Prostate gland (tissue), 2 donors: ENCODE results near the gene MTSS2.

Source experiments
- CTCF ChIP-seq, 4 experiments: fragments of 200-600 bp in 2 of 4; fragments of 450-650 bp in 2 of 4; sonication (generic) in 2 of 4; IDR thresholded peaks; 1 replicate in 3 of 4; 2 replicates in 1 of 4; pipeline ENCODE4 v1.5.1; 2016 to 2019; ENCODE audit warnings: antibody characterized with exemption in 4 of 4, mild to moderate bottlenecking in 2 of 4, moderate library complexity in 2 of 4
- POLR2A ChIP-seq: fragments of 450-650 bp; IDR thresholded peaks from one replicate; pipeline ENCODE4 v1.6.1; 2016; ENCODE audit warnings: antibody characterized with exemption, mild to moderate bottlenecking
- POLR2AphosphoS5 ChIP-seq: sonication (generic); formaldehyde crosslinking; IDR thresholded peaks from one replicate; pipeline ENCODE4 v1.6.1; 2017; ENCODE audit warnings: antibody characterized with exemption

- TF ChIP-seq CTCF (IDR thresholded peaks at IDR 0.05) (no peak), POLR2A (peak; percentile 25), POLR2AphosphoS5 (peak; percentile 86)
These were observed 11.2 kb upstream of the MTSS2 start for GRCh38 chr16:70696952-70697593.
